Prostate gland (tissue), 2 donors: Measurements from ENCODE around the gene TRPV6. TPM values are rescaled to one million over a fixed set of nuclear protein-coding genes. Genes with fewer than 3 reads are reported as not detected.

Experiments used
- DNase-seq: peaks from one replicate; pipeline ENCODE4 v3.0.0-alpha.2; 2019; ENCODE audit warnings: low spot score
- H3K27ac ChIP-seq, 2 donors: fragments of 200-600 bp; sonication (generic); 2 replicates each; pipeline ENCODE4 v1.5.1; 2017 to 2019
- H3K27me3 ChIP-seq: fragments of 200-600 bp; sonication (generic); replicated peaks from 2 replicates; pipeline ENCODE4 v1.5.1; 2019; ENCODE audit not compliant: insufficient read depth
- H3K36me3 ChIP-seq, 2 donors: fragments of 200-600 bp; sonication (generic); 1 replicate in 1 of 2; 2 replicates in 1 of 2; pipeline versions ENCODE4 v1.5.1 to v1.8.1; 2017 to 2019
- H3K4me1 ChIP-seq: fragments of 200-600 bp; sonication (generic); replicated peaks from 2 replicates; pipeline ENCODE4 v1.5.1; 2019
- H3K4me3 ChIP-seq, 2 donors: fragments of 200-600 bp; sonication (generic); 2 replicates each; pipeline ENCODE4 v1.5.1; 2017 to 2019
- H3K9me3 ChIP-seq: fragments of 200-600 bp; sonication (generic); 2 replicates; pipeline ENCODE4 v1.5.1; 2017
- POLR2A ChIP-seq: fragments of 450-650 bp; IDR thresholded peaks from one replicate; pipeline ENCODE4 v1.6.1; 2016; ENCODE audit warnings: antibody characterized with exemption, mild to moderate bottlenecking
- POLR2AphosphoS5 ChIP-seq: sonication (generic); formaldehyde crosslinking; IDR thresholded peaks from one replicate; pipeline ENCODE4 v1.6.1; 2017; ENCODE audit warnings: antibody characterized with exemption
- WGBS: methylation state at CpG from one replicate; pipeline ENCODE4 v1.1.5; 2018; 5-methylcytosine and 5-hydroxymethylcytosine counted together
- intact Hi-C: fragments of 100-400 bp; cut with DNase I; formaldehyde crosslinking; loops from one replicate; pipeline ENCODE4 v1.14.2; 2022
- total RNA-seq, 2 donors: library from RNA; depleted of rRNA; stranded (reverse); fragments of >200 nt; gene quantifications; one replicate each; pipeline ENCODE4 v1.1.0, GENCODE V29; 2016
- TF ChIP-seq, protein P1 (sequence below), 4 experiments: fragments of 200-600 bp in 2 of 4; fragments of 450-650 bp in 2 of 4; sonication (generic) in 2 of 4; IDR thresholded peaks; 1 replicate in 3 of 4; 2 replicates in 1 of 4; pipeline ENCODE4 v1.5.1; 2016 to 2019; ENCODE audit warnings: antibody characterized with exemption in 4 of 4, mild to moderate bottlenecking in 2 of 4, moderate library complexity in 2 of 4

The TRPV6 gene
- total RNA-seq, 2 donors from 2014 or later, result 47.0 to 82.0 TPM

GRCh38 chr7:142908921-142909890 is 23.7 kb upstream of the TRPV6 start:
- Histone ChIP-seq H3K4me1 (no peaks in the 10 kb centered on the region), H3K27ac (no peak overlapping the region), H3K4me3 (no peak overlapping the region), H3K9me3 (no peaks in the 10 kb centered on the region), H3K27me3 (no peaks in the 10 kb centered on the region), H3K36me3 (no peaks in the 10 kb centered on the region)
- intact Hi-C loops, result no loop called here
- 81% methylated on average over 21 of the region's 21 CpGs for WGBS
- DNase-seq, result no peak
- TF ChIP-seq POLR2A, result no peak
- TF ChIP-seq, protein P1, sequence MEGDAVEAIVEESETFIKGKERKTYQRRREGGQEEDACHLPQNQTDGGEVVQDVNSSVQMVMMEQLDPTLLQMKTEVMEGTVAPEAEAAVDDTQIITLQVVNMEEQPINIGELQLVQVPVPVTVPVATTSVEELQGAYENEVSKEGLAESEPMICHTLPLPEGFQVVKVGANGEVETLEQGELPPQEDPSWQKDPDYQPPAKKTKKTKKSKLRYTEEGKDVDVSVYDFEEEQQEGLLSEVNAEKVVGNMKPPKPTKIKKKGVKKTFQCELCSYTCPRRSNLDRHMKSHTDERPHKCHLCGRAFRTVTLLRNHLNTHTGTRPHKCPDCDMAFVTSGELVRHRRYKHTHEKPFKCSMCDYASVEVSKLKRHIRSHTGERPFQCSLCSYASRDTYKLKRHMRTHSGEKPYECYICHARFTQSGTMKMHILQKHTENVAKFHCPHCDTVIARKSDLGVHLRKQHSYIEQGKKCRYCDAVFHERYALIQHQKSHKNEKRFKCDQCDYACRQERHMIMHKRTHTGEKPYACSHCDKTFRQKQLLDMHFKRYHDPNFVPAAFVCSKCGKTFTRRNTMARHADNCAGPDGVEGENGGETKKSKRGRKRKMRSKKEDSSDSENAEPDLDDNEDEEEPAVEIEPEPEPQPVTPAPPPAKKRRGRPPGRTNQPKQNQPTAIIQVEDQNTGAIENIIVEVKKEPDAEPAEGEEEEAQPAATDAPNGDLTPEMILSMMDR (IDR thresholded peaks at IDR 0.05), result no peak
- TF ChIP-seq POLR2AphosphoS5, result no peak

DNA sequence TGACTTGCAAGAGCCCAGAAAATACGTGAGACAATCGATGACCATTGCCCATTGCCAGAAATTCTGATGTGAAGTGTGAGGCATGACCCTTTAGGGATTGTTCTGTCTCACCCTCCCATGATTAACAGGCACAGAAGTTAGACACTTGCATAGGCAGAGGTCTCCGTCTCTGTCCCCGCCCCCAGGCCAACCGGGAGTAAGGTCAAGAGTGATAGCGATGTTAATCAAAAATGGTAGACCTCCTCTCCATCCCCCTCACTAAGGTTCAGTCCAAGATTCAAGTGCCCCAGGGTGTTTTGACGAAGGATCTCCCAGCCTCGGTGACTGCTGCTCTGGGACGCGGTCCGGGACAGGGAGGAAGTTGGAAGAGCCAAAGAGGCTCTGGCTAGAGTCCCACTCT is 22.7 kb upstream of the TRPV6 start:
- no peaks in the 10 kb centered on the region for H3K36me3 ChIP-seq
- WGBS, result 85% methylated on average over 11 of the region's 11 CpGs
- H3K4me3 ChIP-seq, result no peak overlapping the region
- intact Hi-C loops, result no loop called here
- no peak overlapping the region for H3K27ac ChIP-seq
- DNase-seq, result no peak
- TF ChIP-seq POLR2A (no peak), POLR2AphosphoS5 (no peak)
- TF ChIP-seq, protein P1 (IDR thresholded peaks at IDR 0.05), result no peak
- H3K27me3 ChIP-seq, result no peaks in the 10 kb centered on the region
- no peaks in the 10 kb centered on the region for H3K9me3 ChIP-seq
- H3K4me1 ChIP-seq, result no peaks in the 10 kb centered on the region

DNA sequence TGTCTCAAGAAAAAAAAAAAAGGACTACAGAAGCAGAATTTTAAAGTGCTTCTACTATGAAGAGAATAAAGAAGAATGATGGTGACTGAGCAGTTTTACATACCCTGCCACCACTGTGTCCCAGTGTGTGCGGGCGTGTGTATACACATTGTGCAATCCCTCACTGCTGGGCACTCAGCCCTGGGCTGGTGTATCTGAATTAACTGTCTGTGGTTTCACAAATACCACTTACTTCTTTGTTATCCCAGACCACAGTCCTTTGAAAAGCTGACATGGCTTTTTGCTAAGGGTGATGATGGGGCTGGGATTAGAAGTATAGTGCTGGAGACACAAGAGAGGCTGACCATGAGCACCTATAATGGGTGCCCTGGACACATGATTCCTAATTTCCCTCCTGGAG is 21.1 kb upstream of the TRPV6 start:
- TF ChIP-seq POLR2A, result no peak
- no peak for TF ChIP-seq POLR2AphosphoS5
- TF ChIP-seq, protein P1 (IDR thresholded peaks at IDR 0.05), result no peak
- intact Hi-C loops, result no loop called here
- no peak for DNase-seq
- WGBS, result 92% methylated on average over 2 of the region's 2 CpGs
- Histone ChIP-seq H3K27ac (no peak overlapping the region), H3K9me3 (no peaks in the 10 kb centered on the region), H3K4me1 (no peaks in the 10 kb centered on the region), H3K4me3 (no peak overlapping the region), H3K36me3 (no peaks in the 10 kb centered on the region), H3K27me3 (no peaks in the 10 kb centered on the region)

DNA sequence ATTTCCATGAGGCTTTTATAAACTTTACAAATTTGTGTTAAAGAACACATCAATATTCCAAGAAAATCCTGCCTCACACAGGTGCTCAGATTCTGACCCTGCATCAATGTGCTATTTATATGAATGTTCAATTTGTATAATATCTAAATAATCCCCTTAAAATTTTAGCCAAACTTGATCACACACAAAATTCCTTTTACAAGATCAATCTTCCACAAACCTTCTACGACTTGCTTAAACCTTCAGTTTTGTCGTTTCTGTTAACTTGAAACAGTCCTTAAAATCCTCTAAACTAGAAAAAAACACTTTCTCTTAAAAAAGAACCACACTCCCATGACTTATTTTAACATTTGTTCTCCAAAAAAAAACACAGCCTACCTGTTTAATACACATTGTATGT is 20.2 kb upstream of the TRPV6 start:
- no peak for TF ChIP-seq POLR2AphosphoS5
- TF ChIP-seq, protein P1 (IDR thresholded peaks at IDR 0.05), result no peak
- no peak for TF ChIP-seq POLR2A
- no peak overlapping the region for H3K4me3 ChIP-seq
- no peaks in the 10 kb centered on the region for H3K27me3 ChIP-seq
- H3K27ac ChIP-seq, result no peak overlapping the region
- H3K4me1 ChIP-seq, result no peaks in the 10 kb centered on the region
- no peak for DNase-seq
- intact Hi-C loops, result no loop called here
- 73% methylated on average over 2 of the region's 2 CpGs for WGBS
- H3K36me3 ChIP-seq, result no peaks in the 10 kb centered on the region
- H3K9me3 ChIP-seq, result no peaks in the 10 kb centered on the region

GRCh38 chr7:142904128-142904527 is 18.6 kb upstream of the TRPV6 start:
- Histone ChIP-seq H3K36me3 (no peaks in the 10 kb centered on the region), H3K4me3 (no peak overlapping the region), H3K27ac (no peak overlapping the region), H3K9me3 (no peaks in the 10 kb centered on the region), H3K4me1 (no peaks in the 10 kb centered on the region), H3K27me3 (no peaks in the 10 kb centered on the region)
- TF ChIP-seq POLR2AphosphoS5 (no peak), POLR2A (no peak)
- TF ChIP-seq, protein P1 (IDR thresholded peaks at IDR 0.05), result no peak
- intact Hi-C loops, result no loop called here
- DNase-seq, result no peak
